GM12891 (cell line): ENCODE measurements around the gene HARS2.
"Not testable (repeated sequence)": the region's sequence is repeated elsewhere in the genome, so short reads cannot be mapped to it uniquely, and the experiment has no call there.

Experiments
- POLR2A ChIP-seq: IDR thresholded peaks from 2 replicates; pipeline ENCODE4 v1.6.1; 2011; ENCODE audit warnings: low read depth, low read length, control low read depth
- POLR2AphosphoS5 ChIP-seq: IDR thresholded peaks from 2 replicates; pipeline ENCODE4 v1.6.1; 2011; ENCODE audit warnings: low read depth, low read length, control low read depth

DNA sequence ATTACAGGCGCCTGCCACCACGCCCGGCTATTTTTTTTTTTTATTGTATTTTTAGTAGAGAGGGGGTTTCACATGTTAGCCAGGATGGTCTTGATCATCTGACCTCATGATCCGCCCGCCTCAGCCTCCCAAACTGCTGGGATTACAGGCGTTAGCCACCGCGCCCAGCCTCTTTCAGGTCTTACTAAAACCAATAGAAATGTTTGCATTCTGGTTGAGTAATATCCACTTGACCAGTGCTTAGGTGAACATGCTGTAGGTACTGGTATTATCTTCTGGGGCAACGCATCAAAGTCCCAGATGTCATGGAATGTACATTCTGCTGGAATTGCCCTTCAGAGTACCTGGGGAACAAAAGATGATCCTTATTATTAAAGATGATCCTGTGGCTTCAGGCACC is 17.5 kb downstream of the HARS2 start:
- TF ChIP-seq POLR2AphosphoS5, POLR2A: not testable (repeated sequence)
